ENCODE measurements around the gene TMEM200B. TPM values are rescaled to one million over a fixed set of nuclear protein-coding genes. Genes with fewer than 3 reads are reported as not detected.

Gene TMEM200B
- total RNA-seq, 1 experiment from 2014 or later, result 11.3 TPM

- H3K9ac ChIP-seq (ENCODE audit: low read length), result peak overlapping the region; percentile 97
- ChIA-PET POLR2A (interaction anchor here (1.0 kb wide), 1 partner anchor 57 kb away, joined by 3 read pairs; the partner anchor contains the start of gene SRSF4), RAD21 (ENCODE audit: low non-redundant PET in 1 of 2, low total read pairs in 2 of 2, uncharacterized antibody in 2 of 2, unreplicated experiment in 2 of 2) (interaction anchor here in 1 of 2 experiments (0.6 to 0.7 kb wide), 2 partner anchors 17 to 1696 kb away, joined by 3 to 6 read pairs; no protein-coding TSS in a partner anchor), CTCF (interaction anchor here (0.8 to 1.5 kb wide), 7 partner anchors 10 to 91 kb away, joined by 3 to 5 read pairs (median 3); no protein-coding TSS in a partner anchor)
- intact Hi-C loops (cut with micrococcal nuclease), result no loop called here
- peaks cover 2 to 11% of the 10 kb centered on the region in 2 experiments; a peak in 2 of 4 replicates for H3K4me1 ChIP-seq (ENCODE audit: control insufficient read depth in 1 of 2, insufficient read depth in 2 of 2, low read length in 2 of 2)
- peak overlapping the region; percentile 99 for H3K4me2 ChIP-seq (ENCODE audit: low read length)
- no peaks in the 10 kb centered on the region for H3K9me3 ChIP-seq (ENCODE audit: control insufficient read depth in 1 of 2, insufficient read depth in 1 of 2, low read depth in 1 of 2, low read length in 2 of 2)
- no peaks in the 10 kb centered on the region for H3K36me3 ChIP-seq (ENCODE audit: control insufficient read depth in 1 of 2, insufficient read depth in 2 of 2, low read length in 2 of 2)
- H4K20me1 ChIP-seq (ENCODE audit: insufficient read depth), result no peaks in the 10 kb centered on the region
- DNase-seq (ENCODE audit: low read depth, low spot score), result peak; percentile 46
- no peak overlapping the region for H2AFZ ChIP-seq (ENCODE audit: low read depth, low read length, poor library complexity, severe bottlenecking)
- peaks cover 27% of the 10 kb centered on the region for H3K79me2 ChIP-seq (ENCODE audit: insufficient read depth, low read length)
- H3K9me2 ChIP-seq (ENCODE audit: insufficient read depth), result no peaks in the 10 kb centered on the region
- peak overlapping the region; percentile 93 for H3K27ac ChIP-seq (ENCODE audit: low read depth, low read length)
- H3K27me3 ChIP-seq (ENCODE audit: insufficient read depth, low read length), result no peaks in the 10 kb centered on the region
- H3K4me3 ChIP-seq (replicated peaks in 1 of 2; ENCODE audit: low read depth in 1 of 2, low read length in 2 of 2), result peak overlapping the region; percentile 79 to 96
- peak; percentile 57 for ATAC-seq
- TSS peak; percentile 43 for BruUV-seq (replicated peaks)
- TF ChIP-seq MAX (IDR thresholded peaks at IDR 0.05) (no peak), ZFX (IDR thresholded peaks at IDR 0.05) (peak; percentile 43; the same call in 1 of the 2 replicates), ELF1 (IDR thresholded peaks at IDR 0.05; ENCODE audit: borderline replicate concordance, low read depth) (no peak), SRF (IDR thresholded peaks at IDR 0.05; ENCODE audit: low read depth) (no peak), POLR2A (IDR thresholded peaks at IDR 0.05; ENCODE audit: borderline replicate concordance, extremely low read depth, insufficient read depth, insufficient read length) (no peak), SIN3A (IDR thresholded peaks at IDR 0.05; ENCODE audit: low read depth) (no peak), CTCF (IDR thresholded peaks at IDR 0.05 in 2 of 3, conservative IDR thresholded peaks at IDR 0.05 in 1 of 3; ENCODE audit: borderline replicate concordance in 1 of 3, insufficient read depth in 1 of 3, low read depth in 2 of 3, low read length in 2 of 3) (peak in 2 of 3 experiments; percentile 56 to 70; a peak in 4 of 6 replicates), YY1 (IDR thresholded peaks at IDR 0.05; ENCODE audit: extremely low read depth, insufficient replicate concordance, low read depth, low read length) (peak; percentile 55), TCF7L2 (IDR thresholded peaks at IDR 0.05; ENCODE audit: borderline replicate concordance, extremely low read depth, insufficient read depth, insufficient read length) (no peak), ZBTB33 (IDR thresholded peaks at IDR 0.05; ENCODE audit: extremely low read depth, insufficient replicate concordance, low read length) (no peak), SP1 (IDR thresholded peaks at IDR 0.05; ENCODE audit: low read depth) (no peak), POLR2AphosphoS5 (IDR thresholded peaks at IDR 0.05; ENCODE audit: low read depth, low read length) (peak; percentile 71), JUND (IDR thresholded peaks at IDR 0.05) (no peak), CBX3 (IDR thresholded peaks at IDR 0.05; ENCODE audit: low read depth) (no peak), REST (IDR thresholded peaks at IDR 0.05; ENCODE audit: low read depth) (no peak), ZNF274 (IDR thresholded peaks at IDR 0.05; ENCODE audit: low read depth, low read length) (no peak), ATF3 (IDR thresholded peaks at IDR 0.05) (no peak)
Measured at GRCh38 chr1:29124366-29125236, 898 bp upstream of the TMEM200B start.

Data from HCT116 (cell line).